ENCODE measurements around the gene EXD3. TPM values are rescaled to one million over a fixed set of nuclear protein-coding genes. Genes with fewer than 3 reads are reported as not detected.

EXD3 gene
- total RNA-seq, 1 experiment from 2014 or later = 15.3 TPM

GRCh38 chr9:137350696-137351584 lies 72.0 kb downstream of the EXD3 start:
- no peak overlapping the region for H3K14ac ChIP-seq (ENCODE audit: insufficient read depth, low read length)
- WGBS (ENCODE audit: extremely low coverage, insufficient read length, low lambda C conversion rate) = no CpG with 5 or more reads among the region's 30 CpGs
- H3T11ph ChIP-seq (ENCODE audit: low read length) = no peak overlapping the region
- H4K91ac ChIP-seq (ENCODE audit: insufficient read length, low read depth, low read length) = no peak overlapping the region
- Mint-ChIP-seq H3K27ac (no peak overlapping the region), H3K27me3 (ENCODE audit: low read depth) (peaks cover 10% of the 10 kb centered on the region; the same call in 1 of the 2 replicates), H3K9me3 (peaks cover 21 to 60% of the 10 kb centered on the region in 2 experiments), H3K4me1 (no peaks in the 10 kb centered on the region), H3K4me3 (no peak overlapping the region), H3K36me3 (ENCODE audit: insufficient read depth in 1 of 3, low read depth in 3 of 3) (peaks cover 3 to 6% (median 4%) of the 10 kb centered on the region in 3 experiments; a peak in 4 of 7 replicates)
- H2BK120ac ChIP-seq (ENCODE audit: low read depth, low read length, poor library complexity, severe bottlenecking) = no peak overlapping the region
- H3K9ac ChIP-seq (ENCODE audit: extremely low read depth, insufficient read length, low read length) = no peak overlapping the region
- H3K18ac ChIP-seq (ENCODE audit: insufficient read length, low read depth, low read length) = no peak overlapping the region
- no peak for DNase-seq
- H4K8ac ChIP-seq (replicated peaks; ENCODE audit: insufficient read length, low read depth, low read length) = no peak overlapping the region
- no peak overlapping the region for H2BK20ac ChIP-seq (ENCODE audit: low read depth, low read length, poor library complexity, severe bottlenecking)
- no peaks in the 10 kb centered on the region for H3K79me1 ChIP-seq (ENCODE audit: insufficient read depth, low read depth, low read length, poor library complexity, severe bottlenecking)
- no peaks in the 10 kb centered on the region for H3K23me2 ChIP-seq (ENCODE audit: insufficient read length, low read depth, low read length, poor library complexity, severe bottlenecking)
- H3K9me3 ChIP-seq (ENCODE audit: control insufficient read depth, low read depth, low read length) = peaks cover 16% of the 10 kb centered on the region
- H2BK15ac ChIP-seq (ENCODE audit: low read depth, low read length) = no peak overlapping the region
- H3K27me3 ChIP-seq (ENCODE audit: insufficient read depth, low read length) = no peaks in the 10 kb centered on the region
- TF ChIP-seq CTCF (conservative IDR thresholded peaks at IDR 0.05) = no peak
- no peaks in the 10 kb centered on the region for H3K79me2 ChIP-seq (ENCODE audit: insufficient read depth, low read length)
- H4K20me1 ChIP-seq (ENCODE audit: control insufficient read depth, insufficient read depth, insufficient read length) = no peaks in the 10 kb centered on the region
- H3K4ac ChIP-seq (ENCODE audit: low read depth, low read length) = no peak overlapping the region
- no peaks in the 10 kb centered on the region for H3K4me1 ChIP-seq (ENCODE audit: insufficient read depth, low read length)
- no peak overlapping the region for H3K4me2 ChIP-seq (ENCODE audit: insufficient read depth, insufficient read length, low read length)
- no peak overlapping the region for H2BK5ac ChIP-seq (ENCODE audit: insufficient read length, low read length)
- H3K27ac ChIP-seq (ENCODE audit: insufficient read length, low read depth, low read length) = no peak overlapping the region
- H3K23ac ChIP-seq (ENCODE audit: insufficient read length, low read depth, low read length) = no peak overlapping the region
- H3K56ac ChIP-seq (ENCODE audit: insufficient read length, low read depth, low read length) = no peak overlapping the region
- no peak overlapping the region for H2AFZ ChIP-seq (ENCODE audit: low read length)
- no peak overlapping the region for H2BK12ac ChIP-seq (ENCODE audit: insufficient read length, low read depth, low read length)
- H2AK5ac ChIP-seq (ENCODE audit: insufficient read length, low read length) = no peak overlapping the region
- no peak overlapping the region for H4K5ac ChIP-seq (ENCODE audit: insufficient read length, low read depth, low read length)
